DMS 273 (cell line): ENCODE measurements around the gene HAO1.
A peak's percentile ranks its signal among the peaks of the same experiment; 100 is the strongest.

Experiments
- DNase-seq: peaks from one replicate; lab custom pipeline; 2025; ENCODE audit not compliant: unreplicated experiment; lab: John Stamatoyannopoulos, UW

Gene HAO1

GRCh38 chr20:7930343-7930742, 9.9 kb downstream of the HAO1 start:
- no peak for DNase-seq

GRCh38 chr20:7926767-7927166, 13.5 kb downstream of the HAO1 start:
- peak; percentile 44 for DNase-seq

GRCh38 chr20:7926323-7926722, 13.9 kb downstream of the HAO1 start:
- DNase-seq, result no peak

- no peak for DNase-seq
Observed at GRCh38 chr20:7924692-7925091, 15.6 kb downstream of the HAO1 start.

- no peak for DNase-seq
Observed at GRCh38 chr20:7916648-7917047, 23.6 kb downstream of the HAO1 start.

GRCh38 chr20:7912551-7912950, 27.7 kb downstream of the HAO1 start:
- DNase-seq, result no peak

GRCh38 chr20:7911586-7912330, 28.5 kb downstream of the HAO1 start:
- DNase-seq, result no peak

- DNase-seq, result no peak
Observed at GRCh38 chr20:7908905-7909304, 31.4 kb downstream of the HAO1 start.

GRCh38 chr20:7903429-7903828, 36.8 kb downstream of the HAO1 start:
- DNase-seq, result no peak

- no peak for DNase-seq
Observed at GRCh38 chr20:7902879-7903278, 37.4 kb downstream of the HAO1 start.

GRCh38 chr20:7897781-7898364, 42.4 kb downstream of the HAO1 start:
- DNase-seq, result no peak

- DNase-seq, result no peak
Observed at GRCh38 chr20:7893014-7893730, 47.1 kb downstream of the HAO1 start.

- no peak for DNase-seq
Observed at GRCh38 chr20:7891705-7892104, 48.6 kb downstream of the HAO1 start.

- DNase-seq, result no peak
Observed at GRCh38 chr20:7889736-7890135, 50.5 kb downstream of the HAO1 start.

- no peak for DNase-seq
Observed at GRCh38 chr20:7883741-7884140, 56.5 kb downstream of the HAO1 start.

- DNase-seq, result no peak
Observed at GRCh38 chr20:7883309-7883708, 56.9 kb downstream of the HAO1 start.

- DNase-seq, result no peak
Observed at GRCh38 chr20:7882076-7882475, 58.2 kb downstream of the HAO1 start.

- DNase-seq, result no peak
Observed at GRCh38 chr20:7881551-7881950, 58.7 kb downstream of the HAO1 start.

GRCh38 chr20:7879883-7880282, 60.4 kb downstream of the HAO1 start:
- DNase-seq, result no peak

GRCh38 chr20:7868108-7868507, 72.2 kb downstream of the HAO1 start:
- DNase-seq, result no peak

- no peak for DNase-seq
Observed at GRCh38 chr20:7866285-7866684, 74.0 kb downstream of the HAO1 start.

GRCh38 chr20:7859356-7859802, 80.9 kb downstream of the HAO1 start:
- DNase-seq, result peak; percentile 75
